Left lung (tissue), 10 donors: ENCODE results near the gene CNNM4. TPM values are rescaled to one million over a fixed set of nuclear protein-coding genes. Genes with fewer than 3 reads are reported as not detected.

Experiments used
- ATAC-seq: fragments of 200-7000 bp; cut with Tn5 transposase; one replicate; pipeline ENCODE4 v1.9.1; 2020; ENCODE audit warnings: moderate library complexity
- DNase-seq, 4 donors: peaks; one replicate each; pipeline ENCODE4 v3.0.0-alpha.2; 2013 to 2020
- H3K27ac ChIP-seq, 2 donors: fragments of 200-600 bp; sonication (generic) in 1 of 2; one replicate each; pipeline versions ENCODE4 v1.5.0 to v1.8.0; 2020 to 2021
- H3K27me3 ChIP-seq, 2 donors: fragments of 200-600 bp; sonication (generic) in 1 of 2; one replicate each; pipeline versions ENCODE4 v1.5.0 to v1.8.0; 2020 to 2021
- H3K36me3 ChIP-seq, 2 donors: fragments of 200-600 bp; sonication (generic) in 1 of 2; one replicate each; pipeline versions ENCODE4 v1.5.0 to v1.8.0; 2020 to 2021
- H3K4me1 ChIP-seq, 2 donors: fragments of 200-600 bp; one replicate each; pipeline ENCODE4 v1.8.0; 2021
- H3K4me3 ChIP-seq, 2 donors: fragments of 200-600 bp; sonication (generic) in 1 of 2; one replicate each; pipeline versions ENCODE4 v1.5.0 to v1.8.0; 2020 to 2021; ENCODE audit warnings: mild to moderate bottlenecking in 1 of 2
- H3K9me3 ChIP-seq, 2 donors: fragments of 200-600 bp; sonication (generic) in 1 of 2; one replicate each; pipeline versions ENCODE4 v1.5.0 to v1.8.0; 2020 to 2021
- CTCF ChIP-seq, 2 donors: fragments of 200-600 bp; sonication (generic) in 1 of 2; IDR thresholded peaks; one replicate each; pipeline versions ENCODE4 v1.5.0 to v1.8.0; 2021; ENCODE audit warnings: antibody characterized with exemption in 2 of 2
- intact Hi-C, 2 donors: fragments of 100-400 bp; cut with DNase I; formaldehyde crosslinking; loops; one replicate each; pipeline versions ENCODE4 v1.11.2 to v1.14.2; 2022
- polyA plus RNA-seq, 6 donors: library from polyadenylated mRNA; unstranded; fragments of 120-200 nt; gene quantifications; one replicate each; pipeline ENCODE4 v1.2.1, GENCODE V29; 2013; ENCODE audit not compliant: insufficient read length in 6 of 6
- total RNA-seq, 2 donors: library from RNA; stranded (reverse); fragmentation: NEBNext Ultra II Directional; extraction: Animal tissue kit (Norgen Biotek cat#: 25700); gene quantifications; one replicate each; pipeline ENCODE4 v1.2.1, GENCODE V29; 2021
- donor health status: DM: no; HTN: yes; CAD: no.
- donor health status: DM: no; HTN: no; CAD: no.

The CNNM4 gene
- total and polyA plus RNA-seq, 8 donors, result 14.1 to 22.8 (median 16.7) TPM

- DNase-seq (no peak), ATAC-seq (no peak)
- Histone ChIP-seq H3K27me3 (no peaks in the 10 kb centered on the region), H3K9me3 (no peaks in the 10 kb centered on the region), H3K4me3 (no peak overlapping the region), H3K27ac (no peak overlapping the region), H3K36me3 (peaks cover 0 to 28% of the 10 kb centered on the region in 2 donors), H3K4me1 (peaks cover 20 to 43% of the 10 kb centered on the region in 2 donors)
- TF ChIP-seq CTCF (IDR thresholded peaks at IDR 0.05), result no peak
- intact Hi-C loops, result no loop called here
Observed at GRCh38 chr2:96821113-96821675, 60.5 kb downstream of the CNNM4 start.

GRCh38 chr2:96822786-96823185 lies 62.1 kb downstream of the CNNM4 start:
- H3K4me3 ChIP-seq, result no peak overlapping the region
- intact Hi-C loops, result no loop called here
- H3K4me1 ChIP-seq, result peaks cover 14 to 34% of the 10 kb centered on the region in 2 donors
- H3K36me3 ChIP-seq, result peaks cover 0 to 44% of the 10 kb centered on the region in 2 donors
- no peaks in the 10 kb centered on the region for H3K27me3 ChIP-seq
- H3K9me3 ChIP-seq, result no peaks in the 10 kb centered on the region
- ATAC-seq, result no peak
- no peak for TF ChIP-seq CTCF (IDR thresholded peaks at IDR 0.05)
- H3K27ac ChIP-seq, result no peak overlapping the region
- no peak for DNase-seq

GRCh38 chr2:96823198-96823597 lies 62.5 kb downstream of the CNNM4 start:
- no peak for DNase-seq
- intact Hi-C loops, result no loop called here
- H3K36me3 ChIP-seq, result peaks cover 0 to 48% of the 10 kb centered on the region in 2 donors
- H3K4me3 ChIP-seq, result no peak overlapping the region
- peaks cover 12 to 30% of the 10 kb centered on the region in 2 donors for H3K4me1 ChIP-seq
- no peaks in the 10 kb centered on the region for H3K27me3 ChIP-seq
- no peaks in the 10 kb centered on the region for H3K9me3 ChIP-seq
- no peak for TF ChIP-seq CTCF (IDR thresholded peaks at IDR 0.05)
- ATAC-seq, result no peak
- H3K27ac ChIP-seq, result no peak overlapping the region

GRCh38 chr2:96824079-96824870 lies 63.6 kb downstream of the CNNM4 start:
- Histone ChIP-seq H3K9me3 (no peaks in the 10 kb centered on the region), H3K36me3 (peaks cover 0 to 59% of the 10 kb centered on the region in 2 donors), H3K27ac (no peak overlapping the region), H3K27me3 (no peaks in the 10 kb centered on the region), H3K4me3 (no peak overlapping the region), H3K4me1 (peaks cover 6 to 19% of the 10 kb centered on the region in 2 donors)
- no peak for TF ChIP-seq CTCF (IDR thresholded peaks at IDR 0.05)
- DNase-seq (no peak), ATAC-seq (peak; percentile 72)
- intact Hi-C loops, result no loop called here

GRCh38 chr2:96825057-96825456 lies 64.4 kb downstream of the CNNM4 start:
- Histone ChIP-seq H3K36me3 (peaks cover 0 to 67% of the 10 kb centered on the region in 2 donors), H3K27ac (no peak overlapping the region), H3K4me3 (no peak overlapping the region), H3K27me3 (no peaks in the 10 kb centered on the region), H3K9me3 (no peaks in the 10 kb centered on the region), H3K4me1 (peaks cover 0 to 11% of the 10 kb centered on the region in 2 donors)
- intact Hi-C loops, result no loop called here
- TF ChIP-seq CTCF (IDR thresholded peaks at IDR 0.05), result no peak
- DNase-seq (no peak), ATAC-seq (no peak)
